HEK293 (cell line): Measurements from ENCODE around the gene PLBD2.

ENCODE experiments used
- HOXC10 ChIP-seq: sonication (generic); formaldehyde crosslinking; IDR thresholded peaks from 2 replicates; pipeline ENCODE4 v1.8.1; 2023; ENCODE audit warnings: mild to moderate bottlenecking, missing genetic modification reagents
- KLF16 ChIP-seq: fragments of 450-650 bp; formaldehyde crosslinking; IDR thresholded peaks from 2 replicates; pipeline ENCODE4 v1.5.1; 2017; ENCODE audit warnings: missing biosample characterization, missing genetic modification characterization
- MEIS1 ChIP-seq: sonication (generic); formaldehyde crosslinking; IDR thresholded peaks from 2 replicates; pipeline ENCODE4 v1.8.1; 2022; ENCODE audit warnings: missing genetic modification reagents, mild to moderate bottlenecking, borderline replicate concordance
- MZF1 ChIP-seq: fragments of 450-650 bp; formaldehyde crosslinking; IDR thresholded peaks from 2 replicates; pipeline ENCODE4 v1.5.1; 2017; ENCODE audit warnings: missing biosample characterization, missing genetic modification characterization, borderline replicate concordance
- OSR2 ChIP-seq: fragments of 450-650 bp; formaldehyde crosslinking; IDR thresholded peaks from 2 replicates; pipeline ENCODE4 v1.5.1; 2016; ENCODE audit warnings: missing biosample characterization, missing genetic modification characterization
- OVOL3 ChIP-seq: fragments of 450-650 bp; formaldehyde crosslinking; IDR thresholded peaks from 2 replicates; pipeline ENCODE4 v1.5.1; 2016; ENCODE audit warnings: missing biosample characterization, missing genetic modification characterization
- PRDM1 ChIP-seq: fragments of 450-650 bp; formaldehyde crosslinking; IDR thresholded peaks from 2 replicates; pipeline ENCODE4; 2016; ENCODE audit warnings: missing biosample characterization, missing genetic modification characterization
- PRDM6 ChIP-seq: fragments of 450-650 bp; formaldehyde crosslinking; IDR thresholded peaks from 2 replicates; pipeline ENCODE4 v1.5.1; 2017; ENCODE audit warnings: missing biosample characterization, missing genetic modification characterization
- SETDB1 ChIP-seq: IDR thresholded peaks from one replicate; pipeline ENCODE4 v1.6.1; 2017; ENCODE audit warnings: mild to moderate bottlenecking, low read length, moderate library complexity, mixed read lengths; ENCODE audit not compliant: insufficient read length
- SP2 ChIP-seq: fragments of 450-650 bp; formaldehyde crosslinking; IDR thresholded peaks from 2 replicates; pipeline ENCODE4 v1.5.1; 2016; ENCODE audit warnings: missing biosample characterization, missing genetic modification characterization
- SP3 ChIP-seq: fragments of 450-650 bp; formaldehyde crosslinking; IDR thresholded peaks from 2 replicates; pipeline ENCODE4 v1.5.1; 2016; ENCODE audit warnings: missing biosample characterization, missing genetic modification characterization
- ZBTB1 ChIP-seq: fragments of 450-650 bp; formaldehyde crosslinking; IDR thresholded peaks from 2 replicates; pipeline ENCODE4 v1.5.1; 2016; ENCODE audit warnings: missing biosample characterization, missing genetic modification characterization
- ZNF114 ChIP-seq: fragments of 450-650 bp; formaldehyde crosslinking; IDR thresholded peaks from 2 replicates; pipeline ENCODE4 v1.5.0; 2017; ENCODE audit warnings: missing biosample characterization, missing genetic modification characterization
- ZNF133 ChIP-seq: fragments of 450-650 bp; formaldehyde crosslinking; IDR thresholded peaks from 2 replicates; pipeline ENCODE4 v1.5.1; 2016; ENCODE audit warnings: missing biosample characterization, missing genetic modification characterization
- ZNF146 ChIP-seq: fragments of 450-650 bp; formaldehyde crosslinking; IDR thresholded peaks from 2 replicates; pipeline ENCODE4 v1.5.1; 2016; ENCODE audit warnings: missing biosample characterization, missing genetic modification characterization
- ZNF221 ChIP-seq: fragments of 450-650 bp; formaldehyde crosslinking; IDR thresholded peaks from 2 replicates; pipeline ENCODE4 v1.5.1; 2017; ENCODE audit warnings: missing biosample characterization, missing genetic modification characterization, borderline replicate concordance
- ZNF24 ChIP-seq: fragments of 450-650 bp; formaldehyde crosslinking; IDR thresholded peaks from 2 replicates; pipeline ENCODE4 v1.5.1; 2016; ENCODE audit warnings: missing biosample characterization, missing genetic modification characterization
- ZNF302 ChIP-seq: fragments of 450-650 bp; formaldehyde crosslinking; IDR thresholded peaks from 2 replicates; pipeline ENCODE4 v1.5.1; 2016; ENCODE audit warnings: missing biosample characterization, missing genetic modification characterization, low read depth
- ZNF544 ChIP-seq: fragments of 450-650 bp; formaldehyde crosslinking; IDR thresholded peaks from 2 replicates; pipeline ENCODE4 v1.5.0; 2017; ENCODE audit warnings: missing biosample characterization, missing genetic modification characterization
- ZNF555 ChIP-seq: fragments of 450-650 bp; formaldehyde crosslinking; conservative IDR thresholded peaks from 2 replicates; pipeline ENCODE4 v1.5.1; 2017; ENCODE audit warnings: missing biosample characterization, mild to moderate bottlenecking, missing genetic modification characterization, inconsistent platforms
- ZNF624 ChIP-seq: fragments of 450-650 bp; formaldehyde crosslinking; IDR thresholded peaks from 2 replicates; pipeline ENCODE4 v1.5.1; 2017; ENCODE audit warnings: missing biosample characterization, missing genetic modification characterization
- ZNF629 ChIP-seq: fragments of 450-650 bp; formaldehyde crosslinking; IDR thresholded peaks from 2 replicates; pipeline ENCODE4 v1.5.1; 2017; ENCODE audit warnings: missing biosample characterization, missing genetic modification characterization
- ZNF664 ChIP-seq: fragments of 450-650 bp; formaldehyde crosslinking; IDR thresholded peaks from 2 replicates; pipeline ENCODE4 v1.5.1; 2016; ENCODE audit warnings: missing biosample characterization, missing genetic modification characterization
- ZNF670 ChIP-seq: fragments of 450-650 bp; formaldehyde crosslinking; IDR thresholded peaks from 2 replicates; pipeline ENCODE4 v1.5.1; 2016; ENCODE audit warnings: missing biosample characterization, missing genetic modification characterization, low read depth
- ZNF692 ChIP-seq: fragments of 450-650 bp; formaldehyde crosslinking; IDR thresholded peaks from 2 replicates; pipeline ENCODE4 v1.5.1; 2016; ENCODE audit warnings: missing biosample characterization, missing genetic modification characterization
- ZNF747 ChIP-seq: fragments of 450-650 bp; formaldehyde crosslinking; IDR thresholded peaks from 2 replicates; pipeline ENCODE4 v1.5.1; 2016; ENCODE audit warnings: missing biosample characterization, missing genetic modification characterization
- ZNF830 ChIP-seq: fragments of 450-650 bp; IDR thresholded peaks from 2 replicates; pipeline ENCODE4 v1.5.0; 2018; ENCODE audit warnings: missing biosample characterization, missing genetic modification characterization, low read depth, mild to moderate bottlenecking, moderate library complexity
- TF ChIP-seq, protein P1 (sequence below): fragments of 450-650 bp; formaldehyde crosslinking; IDR thresholded peaks from 2 replicates; pipeline ENCODE4 v1.5.1; 2017; ENCODE audit warnings: missing biosample characterization, mild to moderate bottlenecking, missing genetic modification characterization, moderate library complexity
- TF ChIP-seq, protein P2 (sequence below): sonication (generic); formaldehyde crosslinking; IDR thresholded peaks from 2 replicates; pipeline ENCODE4 v1.8.1; 2022; ENCODE audit warnings: mild to moderate bottlenecking, moderate library complexity, missing genetic modification reagents
- TF ChIP-seq, protein P3 (sequence below): fragments of 450-650 bp; formaldehyde crosslinking; conservative IDR thresholded peaks from 2 replicates; pipeline ENCODE4 v1.5.1; 2016; ENCODE audit warnings: low read depth, missing biosample characterization, missing genetic modification characterization

The PLBD2 gene

GRCh38 chr12:113422030-113422885 lies 63.9 kb downstream of the PLBD2 start, which contains the start of gene SDSL (continued):
- TF ChIP-seq, protein P1, sequence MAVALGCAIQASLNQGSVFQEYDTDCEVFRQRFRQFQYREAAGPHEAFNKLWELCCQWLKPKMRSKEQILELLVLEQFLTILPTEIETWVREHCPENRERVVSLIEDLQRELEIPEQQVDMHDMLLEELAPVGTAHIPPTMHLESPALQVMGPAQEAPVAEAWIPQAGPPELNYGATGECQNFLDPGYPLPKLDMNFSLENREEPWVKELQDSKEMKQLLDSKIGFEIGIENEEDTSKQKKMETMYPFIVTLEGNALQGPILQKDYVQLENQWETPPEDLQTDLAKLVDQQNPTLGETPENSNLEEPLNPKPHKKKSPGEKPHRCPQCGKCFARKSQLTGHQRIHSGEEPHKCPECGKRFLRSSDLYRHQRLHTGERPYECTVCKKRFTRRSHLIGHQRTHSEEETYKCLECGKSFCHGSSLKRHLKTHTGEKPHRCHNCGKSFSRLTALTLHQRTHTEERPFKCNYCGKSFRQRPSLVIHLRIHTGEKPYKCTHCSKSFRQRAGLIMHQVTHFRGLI (tag by site-specific recombination), result no peak
- peak; percentile 91 for TF ChIP-seq PRDM1 (tag by site-specific recombination)
- no peak for TF ChIP-seq ZNF670 (tag by site-specific recombination)
- TF ChIP-seq ZNF664, result no peak
- TF ChIP-seq ZNF133 (tag by site-specific recombination), result no peak
- no peak for TF ChIP-seq PRDM6 (tag by site-specific recombination)
- no peak for TF ChIP-seq ZNF624 (tag by site-specific recombination)
- TF ChIP-seq, protein P2, sequence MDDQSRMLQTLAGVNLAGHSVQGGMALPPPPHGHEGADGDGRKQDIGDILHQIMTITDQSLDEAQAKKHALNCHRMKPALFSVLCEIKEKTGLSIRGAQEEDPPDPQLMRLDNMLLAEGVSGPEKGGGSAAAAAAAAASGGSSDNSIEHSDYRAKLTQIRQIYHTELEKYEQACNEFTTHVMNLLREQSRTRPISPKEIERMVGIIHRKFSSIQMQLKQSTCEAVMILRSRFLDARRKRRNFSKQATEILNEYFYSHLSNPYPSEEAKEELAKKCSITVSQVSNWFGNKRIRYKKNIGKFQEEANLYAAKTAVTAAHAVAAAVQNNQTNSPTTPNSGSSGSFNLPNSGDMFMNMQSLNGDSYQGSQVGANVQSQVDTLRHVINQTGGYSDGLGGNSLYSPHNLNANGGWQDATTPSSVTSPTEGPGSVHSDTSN (CRISPR knock-in tag), result no peak
- no peak for TF ChIP-seq ZBTB1 (tag by site-specific recombination)
- peak; percentile 63 for TF ChIP-seq SP2
- TF ChIP-seq ZNF544 (tag by site-specific recombination), result no peak
- TF ChIP-seq ZNF555, result no peak
- TF ChIP-seq ZNF146 (tag by site-specific recombination), result no peak
- TF ChIP-seq ZNF629 (tag by site-specific recombination), result peak; percentile 49; the same call in 1 of the 2 replicates
- no peak for TF ChIP-seq OVOL3 (tag by site-specific recombination)
- 0 out of 2 replicates have a peak, but pooled peaks have one; percentile 15 for TF ChIP-seq ZNF692
- TF ChIP-seq ZNF221 (tag by site-specific recombination), result no peak
- no peak for TF ChIP-seq ZNF24
- TF ChIP-seq KLF16 (tag by site-specific recombination), result peak; percentile 33; the same call in 1 of the 2 replicates
- TF ChIP-seq SP3 (tag by site-specific recombination), result 0 out of 2 replicates have a peak, but pooled peaks have one; percentile 30
- TF ChIP-seq OSR2 (tag by site-specific recombination), result no peak
- TF ChIP-seq, protein P3, sequence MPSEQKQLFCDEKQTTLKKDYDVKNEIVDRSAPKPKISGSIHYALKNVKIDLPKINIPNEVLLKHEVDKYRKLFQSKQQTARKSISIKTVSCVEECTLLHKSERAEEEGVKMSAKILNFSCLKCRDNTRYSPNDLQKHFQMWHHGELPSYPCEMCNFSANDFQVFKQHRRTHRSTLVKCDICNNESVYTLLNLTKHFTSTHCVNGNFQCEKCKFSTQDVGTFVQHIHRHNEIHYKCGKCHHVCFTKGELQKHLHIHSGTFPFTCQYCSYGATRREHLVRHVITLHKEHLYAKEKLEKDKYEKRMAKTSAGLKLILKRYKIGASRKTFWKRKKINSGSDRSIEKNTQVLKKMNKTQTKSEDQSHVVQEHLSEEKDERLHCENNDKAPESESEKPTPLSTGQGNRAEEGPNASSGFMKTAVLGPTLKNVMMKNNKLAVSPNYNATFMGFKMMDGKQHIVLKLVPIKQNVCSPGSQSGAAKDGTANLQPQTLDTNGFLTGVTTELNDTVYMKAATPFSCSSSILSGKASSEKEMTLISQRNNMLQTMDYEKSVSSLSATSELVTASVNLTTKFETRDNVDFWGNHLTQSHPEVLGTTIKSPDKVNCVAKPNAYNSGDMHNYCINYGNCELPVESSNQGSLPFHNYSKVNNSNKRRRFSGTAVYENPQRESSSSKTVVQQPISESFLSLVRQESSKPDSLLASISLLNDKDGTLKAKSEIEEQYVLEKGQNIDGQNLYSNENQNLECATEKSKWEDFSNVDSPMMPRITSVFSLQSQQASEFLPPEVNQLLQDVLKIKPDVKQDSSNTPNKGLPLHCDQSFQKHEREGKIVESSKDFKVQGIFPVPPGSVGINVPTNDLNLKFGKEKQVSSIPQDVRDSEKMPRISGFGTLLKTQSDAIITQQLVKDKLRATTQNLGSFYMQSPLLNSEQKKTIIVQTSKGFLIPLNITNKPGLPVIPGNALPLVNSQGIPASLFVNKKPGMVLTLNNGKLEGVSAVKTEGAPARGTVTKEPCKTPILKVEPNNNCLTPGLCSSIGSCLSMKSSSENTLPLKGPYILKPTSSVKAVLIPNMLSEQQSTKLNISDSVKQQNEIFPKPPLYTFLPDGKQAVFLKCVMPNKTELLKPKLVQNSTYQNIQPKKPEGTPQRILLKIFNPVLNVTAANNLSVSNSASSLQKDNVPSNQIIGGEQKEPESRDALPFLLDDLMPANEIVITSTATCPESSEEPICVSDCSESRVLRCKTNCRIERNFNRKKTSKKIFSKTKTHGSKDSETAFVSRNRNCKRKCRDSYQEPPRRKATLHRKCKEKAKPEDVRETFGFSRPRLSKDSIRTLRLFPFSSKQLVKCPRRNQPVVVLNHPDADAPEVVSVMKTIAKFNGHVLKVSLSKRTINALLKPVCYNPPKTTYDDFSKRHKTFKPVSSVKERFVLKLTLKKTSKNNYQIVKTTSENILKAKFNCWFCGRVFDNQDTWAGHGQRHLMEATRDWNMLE (tag by site-specific recombination), result 0 out of 2 replicates have a peak, but pooled peaks have one; percentile 18
- TF ChIP-seq MZF1 (tag by site-specific recombination), result 0 out of 2 replicates have a peak, but pooled peaks have one; percentile 21
- TF ChIP-seq HOXC10 (CRISPR knock-in tag), result no peak
- TF ChIP-seq SETDB1, result no peak
- no peak for TF ChIP-seq ZNF747 (tag by site-specific recombination)
- TF ChIP-seq ZNF302 (tag by site-specific recombination), result no peak
- no peak for TF ChIP-seq ZNF114
- TF ChIP-seq MEIS1 (CRISPR knock-in tag), result no peak
- no peak for TF ChIP-seq ZNF830 (tag by site-specific recombination)
